Uterus (tissue), 2 donors: ENCODE measurements around the gene MRPL21.

ENCODE experiments used
- POLR2A ChIP-seq, 2 donors: fragments of 450-650 bp; IDR thresholded peaks; one replicate each; pipeline ENCODE4 v1.6.1; 2016; ENCODE audit warnings: antibody characterized with exemption in 2 of 2, mild to moderate bottlenecking in 1 of 2, moderate library complexity in 1 of 2
- TF ChIP-seq, protein P1 (sequence below), 4 experiments: fragments of 200-600 bp in 2 of 4; fragments of 450-650 bp in 2 of 4; sonication (generic) in 2 of 4; IDR thresholded peaks; one replicate each; pipeline ENCODE4 v1.5.1; 2016 to 2019; ENCODE audit warnings: antibody characterized with exemption in 4 of 4, mild to moderate bottlenecking in 2 of 4, moderate library complexity in 1 of 4

DNA sequence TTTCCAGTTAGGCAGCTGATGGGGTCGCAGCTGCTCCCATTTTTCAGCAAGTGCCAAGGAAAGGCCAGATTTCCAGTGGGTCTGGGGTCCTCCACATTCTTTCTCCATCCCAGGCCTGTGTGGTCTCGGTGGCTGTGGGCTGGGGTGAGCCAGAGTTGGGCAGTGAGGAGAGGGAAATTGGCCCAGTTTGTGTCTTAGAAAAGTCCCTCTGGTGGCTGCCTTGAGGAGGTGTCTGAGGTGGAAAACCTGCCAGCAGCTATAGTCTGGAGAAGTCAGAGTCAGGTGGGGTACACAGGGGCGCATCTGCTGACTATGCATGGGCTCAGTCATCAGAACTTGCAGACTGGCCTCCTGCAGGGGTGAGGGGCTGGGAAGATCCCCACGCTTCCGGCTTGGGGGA lies 46.6 kb upstream of the MRPL21 start:
- TF ChIP-seq, protein P1, sequence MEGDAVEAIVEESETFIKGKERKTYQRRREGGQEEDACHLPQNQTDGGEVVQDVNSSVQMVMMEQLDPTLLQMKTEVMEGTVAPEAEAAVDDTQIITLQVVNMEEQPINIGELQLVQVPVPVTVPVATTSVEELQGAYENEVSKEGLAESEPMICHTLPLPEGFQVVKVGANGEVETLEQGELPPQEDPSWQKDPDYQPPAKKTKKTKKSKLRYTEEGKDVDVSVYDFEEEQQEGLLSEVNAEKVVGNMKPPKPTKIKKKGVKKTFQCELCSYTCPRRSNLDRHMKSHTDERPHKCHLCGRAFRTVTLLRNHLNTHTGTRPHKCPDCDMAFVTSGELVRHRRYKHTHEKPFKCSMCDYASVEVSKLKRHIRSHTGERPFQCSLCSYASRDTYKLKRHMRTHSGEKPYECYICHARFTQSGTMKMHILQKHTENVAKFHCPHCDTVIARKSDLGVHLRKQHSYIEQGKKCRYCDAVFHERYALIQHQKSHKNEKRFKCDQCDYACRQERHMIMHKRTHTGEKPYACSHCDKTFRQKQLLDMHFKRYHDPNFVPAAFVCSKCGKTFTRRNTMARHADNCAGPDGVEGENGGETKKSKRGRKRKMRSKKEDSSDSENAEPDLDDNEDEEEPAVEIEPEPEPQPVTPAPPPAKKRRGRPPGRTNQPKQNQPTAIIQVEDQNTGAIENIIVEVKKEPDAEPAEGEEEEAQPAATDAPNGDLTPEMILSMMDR (IDR thresholded peaks at IDR 0.05), result peak in 2 of 4 experiments; percentile 13 to 20
- no peak for TF ChIP-seq POLR2A (IDR thresholded peaks at IDR 0.05)
